GM12872 (cell line): ENCODE measurements around the gene NRF1.

Experiments
- CTCF ChIP-seq: IDR thresholded peaks from 3 replicates; pipeline ENCODE4 v1.5.1; 2011; ENCODE audit warnings: low read depth, mild to moderate bottlenecking, low read length, moderate library complexity; ENCODE audit not compliant: insufficient read depth

Gene NRF1

DNA sequence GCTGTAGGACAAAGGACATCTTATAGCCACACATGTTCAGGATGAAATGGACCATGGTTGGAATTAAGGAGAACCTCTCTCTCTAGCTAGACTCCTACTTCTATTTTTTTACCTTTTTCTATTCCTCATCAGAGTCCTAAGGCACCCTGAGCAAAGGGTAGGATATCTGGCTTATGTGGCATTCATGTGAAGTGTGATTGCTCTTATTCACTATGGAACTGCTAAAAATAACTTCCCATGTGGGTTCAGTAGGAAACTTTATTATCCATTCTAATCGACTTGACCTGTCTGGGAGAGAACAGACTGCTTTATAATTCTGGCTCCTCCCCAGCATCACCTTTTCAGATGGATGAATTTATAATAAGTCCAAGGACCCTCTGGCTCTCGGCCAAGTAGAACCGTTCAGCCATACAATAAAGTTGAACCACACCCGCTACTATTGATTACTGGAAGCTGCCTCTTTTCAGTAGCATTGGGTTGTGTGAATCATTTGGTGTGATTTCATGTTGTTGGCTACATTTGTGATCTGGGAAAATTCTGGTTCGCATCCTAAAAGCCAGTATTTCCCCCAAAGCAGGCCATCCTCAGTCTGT is 117.5 kb downstream of the NRF1 start:
- no peak for TF ChIP-seq CTCF

- TF ChIP-seq CTCF, result no peak
Observed at GRCh38 chr7:129729511-129729910, 118.0 kb downstream of the NRF1 start.

DNA sequence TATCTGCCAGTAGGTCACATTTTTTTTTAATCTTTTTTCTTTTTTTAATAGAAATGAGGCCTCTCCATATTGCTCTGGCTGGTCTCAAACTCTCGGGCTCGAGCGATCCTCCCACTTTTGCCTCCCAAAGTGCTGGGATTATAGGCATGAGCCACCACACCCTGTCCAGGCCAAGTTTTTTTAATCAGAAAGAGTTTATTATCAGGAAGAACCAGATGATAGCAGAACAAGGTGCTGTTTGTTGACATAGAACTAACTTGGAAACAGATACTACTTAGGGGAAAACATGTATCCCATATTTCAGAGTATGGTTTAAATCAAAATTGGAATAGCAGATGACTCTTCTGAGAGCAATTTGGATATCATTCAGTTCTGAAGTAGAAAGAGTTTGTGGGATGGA is 118.6 kb downstream of the NRF1 start:
- no peak for TF ChIP-seq CTCF

DNA sequence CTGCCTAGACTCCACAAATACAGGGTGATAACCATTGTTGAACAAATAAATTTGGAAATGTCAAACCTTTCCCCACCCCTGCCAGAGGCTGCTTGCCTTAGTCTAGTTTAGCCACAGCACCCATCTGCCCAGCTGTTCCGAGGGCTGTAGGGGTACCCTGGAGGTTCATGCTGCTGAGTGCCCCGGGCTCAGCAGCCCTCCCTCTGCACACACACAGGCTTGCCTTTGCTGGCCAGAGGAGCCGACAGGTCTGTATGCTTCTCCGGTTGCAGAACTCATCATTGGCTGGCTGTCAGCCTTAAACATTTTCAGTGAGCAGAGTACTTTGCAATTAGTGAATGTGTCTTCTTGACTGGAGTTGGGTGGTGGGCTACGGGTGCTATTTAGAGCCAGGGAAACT is 122.9 kb downstream of the NRF1 start:
- TF ChIP-seq CTCF, result no peak

DNA sequence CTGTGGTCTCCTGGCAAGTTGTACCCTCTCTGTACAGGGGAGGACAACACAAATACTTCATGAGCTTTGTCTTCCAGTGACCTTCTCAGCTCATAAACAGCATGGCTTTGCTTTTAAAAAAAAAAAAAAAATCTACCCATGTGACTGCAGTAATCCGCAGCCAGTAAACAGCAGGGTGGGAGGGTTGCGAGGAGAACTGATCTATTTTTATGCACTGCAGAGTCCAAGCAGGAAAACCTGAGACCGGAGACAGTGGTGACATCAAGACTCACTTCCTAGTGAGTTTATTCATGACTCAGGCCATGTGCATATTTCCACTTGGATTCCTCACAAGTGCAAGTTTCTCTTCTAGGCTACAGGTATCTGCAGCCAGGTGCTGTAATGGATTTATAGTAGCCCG is 127.9 kb downstream of the NRF1 start:
- no peak for TF ChIP-seq CTCF

DNA sequence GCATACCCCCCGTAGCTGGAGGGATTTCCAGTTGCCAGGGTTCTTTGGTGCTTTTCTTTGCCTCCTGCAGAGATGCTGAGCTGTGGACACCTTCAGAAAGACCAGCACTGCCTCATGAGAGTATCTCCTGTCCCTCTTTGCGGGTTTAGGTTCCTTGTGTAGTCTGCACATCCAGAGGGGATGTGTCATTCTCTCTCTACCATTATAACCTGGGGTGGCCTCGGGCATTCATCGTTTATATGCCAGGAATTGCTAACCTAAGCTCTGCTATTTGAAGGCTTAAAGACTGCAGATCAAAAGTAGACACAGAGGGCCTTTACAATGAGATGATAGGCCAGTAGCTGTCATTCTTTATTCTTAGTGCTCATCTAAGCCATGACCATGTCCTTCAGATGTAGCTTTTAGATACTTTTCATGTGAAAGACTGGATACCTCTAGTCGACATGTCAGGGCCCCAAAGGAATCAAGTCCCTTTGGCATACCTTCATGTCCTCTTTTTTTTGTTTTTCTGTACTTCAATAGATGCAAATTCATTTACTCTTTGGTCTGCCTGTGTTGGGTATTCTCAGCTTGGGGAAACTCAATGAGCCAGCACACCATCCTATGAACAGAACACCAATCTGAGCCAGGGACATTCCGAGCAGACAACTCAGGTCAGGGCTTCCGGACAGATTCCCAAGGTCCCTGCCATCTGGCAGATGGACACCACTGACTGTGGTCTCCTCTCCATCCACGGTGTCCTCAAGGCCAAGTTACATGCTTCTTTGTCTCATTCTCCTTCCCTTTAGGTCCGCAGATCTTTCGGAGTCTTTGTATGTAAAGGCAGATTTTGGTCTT is 129.3 kb downstream of the NRF1 start:
- no peak for TF ChIP-seq CTCF

DNA sequence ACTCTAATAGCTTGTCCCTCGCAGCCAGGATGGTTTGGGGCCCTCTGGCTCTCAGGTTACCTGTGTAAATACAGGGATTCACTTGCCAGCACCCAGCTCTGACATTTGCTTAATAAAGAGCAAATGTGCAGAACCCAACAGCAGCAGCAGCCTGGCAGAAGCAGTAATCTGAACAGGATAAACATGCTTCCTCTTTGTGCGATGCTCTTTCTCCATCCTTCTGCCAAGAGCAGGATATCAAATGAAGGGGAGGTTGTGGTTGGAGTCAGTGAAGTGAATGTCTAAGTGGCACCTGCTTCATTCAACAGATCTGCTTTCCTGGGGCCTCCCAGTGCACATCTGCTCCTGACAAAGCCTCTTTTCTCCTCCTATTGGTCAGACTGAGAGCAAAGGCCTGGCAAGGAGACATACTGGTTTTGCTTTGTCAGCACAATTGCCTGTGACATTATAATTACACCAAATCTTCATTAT is 130.3 kb downstream of the NRF1 start:
- TF ChIP-seq CTCF, result no peak
